Measurements from ENCODE around the gene PPP1R12C. TPM values are rescaled to one million over a fixed set of nuclear protein-coding genes. Genes with fewer than 3 reads are reported as not detected.

The PPP1R12C gene
- total RNA-seq, 2 experiments from 2014 or later = 123 to 136 TPM

- intact Hi-C loops (cut with DNase I, micrococcal nuclease) = no loop called here
- no peak for ATAC-seq (ENCODE audit: poor library complexity)
- peaks cover 45% of the 10 kb centered on the region for H3K36me3 Mint-ChIP-seq (ENCODE audit: low read depth)
- CTCF ChIA-PET = no interaction called here
- H3K4me3 Mint-ChIP-seq = peak overlapping the region; percentile 68
- no peak overlapping the region for H3K4me3 ChIP-seq (ENCODE audit: low read length)
- no peaks in the 10 kb centered on the region for H3K27me3 ChIP-seq (ENCODE audit: control insufficient read depth in 1 of 2, insufficient read depth in 2 of 2, low read length in 2 of 2)
- H3K27me3 Mint-ChIP-seq = no peaks in the 10 kb centered on the region
- peaks cover 19% of the 10 kb centered on the region for H3K4me1 ChIP-seq (ENCODE audit: insufficient read depth, low read length)
- peaks cover 21% of the 10 kb centered on the region for H3K36me3 ChIP-seq (ENCODE audit: insufficient read depth, low read length)
- H3K27ac ChIP-seq (ENCODE audit: low read depth in 1 of 2, low read length in 2 of 2) = no peak overlapping the region
- no peak overlapping the region for H3K27ac Mint-ChIP-seq
- no peak for DNase-seq
- peaks cover 24% of the 10 kb centered on the region for H3K4me1 Mint-ChIP-seq (ENCODE audit: low read depth)
- H3K9me3 ChIP-seq (ENCODE audit: control insufficient read depth in 1 of 2, insufficient read depth in 1 of 2, low read length in 2 of 2) = no peaks in the 10 kb centered on the region
- POLR2A ChIA-PET = interaction anchor here (0.9 kb wide), 1 partner anchor 20 kb away, joined by 3 read pairs; the partner anchor contains the start of gene RDH13
- TF ChIP-seq CTCF (IDR thresholded peaks at IDR 0.05) = no peak
- peaks cover 2% of the 10 kb centered on the region for H3K9me3 Mint-ChIP-seq
Measured at GRCh38 chr19:55042688-55043087, 74.7 kb downstream of the PPP1R12C start.

- POLR2A ChIA-PET = interaction anchor here (0.9 kb wide), 1 partner anchor 21 kb away, joined by 3 read pairs; the partner anchor contains the start of gene RDH13
- Mint-ChIP-seq H3K4me1 (ENCODE audit: low read depth) (peaks cover 24% of the 10 kb centered on the region), H3K36me3 (ENCODE audit: low read depth) (peaks cover 41% of the 10 kb centered on the region), H3K9me3 (peaks cover 2% of the 10 kb centered on the region), H3K4me3 (peak overlapping the region; percentile 79), H3K27ac (peak overlapping the region; percentile 4), H3K27me3 (no peaks in the 10 kb centered on the region)
- no peak for ATAC-seq (ENCODE audit: poor library complexity)
- no peak for DNase-seq
- no peaks in the 10 kb centered on the region for H3K9me3 ChIP-seq (ENCODE audit: control insufficient read depth in 1 of 2, insufficient read depth in 1 of 2, low read length in 2 of 2)
- CTCF ChIA-PET = interaction anchor here (0.6 kb wide), 1 partner anchor 503 kb away, joined by 3 read pairs; no protein-coding TSS in a partner anchor
- no peaks in the 10 kb centered on the region for H3K27me3 ChIP-seq (ENCODE audit: control insufficient read depth in 1 of 2, insufficient read depth in 2 of 2, low read length in 2 of 2)
- TF ChIP-seq CTCF (IDR thresholded peaks at IDR 0.05) = no peak
- no peak overlapping the region for H3K27ac ChIP-seq (ENCODE audit: low read depth in 1 of 2, low read length in 2 of 2)
- H3K36me3 ChIP-seq (ENCODE audit: insufficient read depth, low read length) = peaks cover 17% of the 10 kb centered on the region
- H3K4me3 ChIP-seq (ENCODE audit: low read length) = no peak overlapping the region
- H3K4me1 ChIP-seq (ENCODE audit: insufficient read depth, low read length) = peaks cover 19% of the 10 kb centered on the region
- intact Hi-C loops (cut with DNase I, micrococcal nuclease) = no loop called here
Measured at GRCh38 chr19:55042344-55042678, 75.1 kb downstream of the PPP1R12C start.

- Histone ChIP-seq H3K9me3 (ENCODE audit: control insufficient read depth in 1 of 2, insufficient read depth in 1 of 2, low read length in 2 of 2) (no peaks in the 10 kb centered on the region), H3K4me3 (ENCODE audit: low read length) (peak overlapping the region; percentile 12), H3K36me3 (ENCODE audit: insufficient read depth, low read length) (peaks cover 12% of the 10 kb centered on the region), H3K4me1 (ENCODE audit: insufficient read depth, low read length) (peaks cover 19% of the 10 kb centered on the region), H3K27me3 (ENCODE audit: control insufficient read depth in 1 of 2, insufficient read depth in 2 of 2, low read length in 2 of 2) (no peaks in the 10 kb centered on the region), H3K27ac (ENCODE audit: low read depth in 1 of 2, low read length in 2 of 2) (no peak overlapping the region)
- peak overlapping the region; percentile 4 for H3K27ac Mint-ChIP-seq
- POLR2A ChIA-PET = interaction anchor here (0.9 kb wide), 1 partner anchor 21 kb away, joined by 3 read pairs; the partner anchor contains the start of gene RDH13
- peaks cover 2% of the 10 kb centered on the region for H3K9me3 Mint-ChIP-seq
- TF ChIP-seq CTCF (IDR thresholded peaks at IDR 0.05) = no peak
- H3K27me3 Mint-ChIP-seq = no peaks in the 10 kb centered on the region
- intact Hi-C loops (cut with DNase I, micrococcal nuclease) = no loop called here
- peak in 7 of 14 experiments; percentile 9 to 43 (median 25) for DNase-seq
- H3K36me3 Mint-ChIP-seq (ENCODE audit: low read depth) = peaks cover 38% of the 10 kb centered on the region
- H3K4me1 Mint-ChIP-seq (ENCODE audit: low read depth) = peaks cover 24% of the 10 kb centered on the region
- ATAC-seq (ENCODE audit: poor library complexity) = peak; percentile 60
- CTCF ChIA-PET = interaction anchor here (0.6 kb wide), 1 partner anchor 504 kb away, joined by 3 read pairs; no protein-coding TSS in a partner anchor
- H3K4me3 Mint-ChIP-seq = peak overlapping the region; percentile 79
Measured at GRCh38 chr19:55041627-55042343, 75.7 kb downstream of the PPP1R12C start.

All from CD4-positive, alpha-beta T cell (primary cell).